ENCODE data around the gene SYNPO2.
"Not testable (repeated sequence)": the region's sequence is repeated elsewhere in the genome, so short reads cannot be mapped to it uniquely, and the experiment has no call there.

SYNPO2 gene

GRCh38 chr4:119057417-119057816, 168.8 kb downstream of the SYNPO2 start:
- no peak for DNase-seq (ENCODE audit: low read depth in 2 of 3, low spot score in 2 of 3)

- no peak for DNase-seq (ENCODE audit: low read depth in 2 of 3, low spot score in 2 of 3)
These were observed 170.6 kb downstream of the SYNPO2 start for GRCh38 chr4:119059221-119059620.

- not testable (repeated sequence) for DNase-seq (ENCODE audit: low read depth in 2 of 3, low spot score in 2 of 3)
These were observed 178.5 kb downstream of the SYNPO2 start for GRCh38 chr4:119067125-119067524.

- not testable (repeated sequence) for DNase-seq (ENCODE audit: low read depth in 2 of 3, low spot score in 2 of 3)
These were observed 179.2 kb downstream of the SYNPO2 start for GRCh38 chr4:119067670-119068360.

GRCh38 chr4:119068529-119068962, 179.9 kb downstream of the SYNPO2 start:
- no peak for DNase-seq (ENCODE audit: low read depth in 2 of 3, low spot score in 2 of 3)

- no peak for DNase-seq (ENCODE audit: low read depth in 2 of 3, low spot score in 2 of 3)
These were observed 181.6 kb downstream of the SYNPO2 start for GRCh38 chr4:119070301-119070700.

- no peak for DNase-seq (ENCODE audit: low read depth in 2 of 3, low spot score in 2 of 3)
These were observed 192.3 kb downstream of the SYNPO2 start for GRCh38 chr4:119080721-119081541.

- DNase-seq (ENCODE audit: low read depth in 2 of 3, low spot score in 2 of 3) = no peak
These were observed 192.8 kb downstream of the SYNPO2 start for GRCh38 chr4:119081542-119081859.

GRCh38 chr4:119081943-119082342, 193.3 kb downstream of the SYNPO2 start:
- no peak for DNase-seq (ENCODE audit: low read depth in 2 of 3, low spot score in 2 of 3)

GRCh38 chr4:119082661-119083060, 194.0 kb downstream of the SYNPO2 start:
- no peak for DNase-seq (ENCODE audit: low read depth in 2 of 3, low spot score in 2 of 3)

- DNase-seq (ENCODE audit: low read depth in 2 of 3, low spot score in 2 of 3) = no peak
These were observed 195.9 kb downstream of the SYNPO2 start for GRCh38 chr4:119084513-119084912.

- no peak for DNase-seq (ENCODE audit: low read depth in 2 of 3, low spot score in 2 of 3)
These were observed 198.5 kb downstream of the SYNPO2 start for GRCh38 chr4:119087121-119087520.

- no peak for DNase-seq (ENCODE audit: low read depth in 2 of 3, low spot score in 2 of 3)
These were observed 199.0 kb downstream of the SYNPO2 start for GRCh38 chr4:119087656-119088055.

GRCh38 chr4:119093042-119093827, 204.6 kb downstream of the SYNPO2 start:
- no peak for DNase-seq (ENCODE audit: low read depth in 2 of 3, low spot score in 2 of 3)

- no peak for DNase-seq (ENCODE audit: low read depth in 2 of 3, low spot score in 2 of 3)
These were observed 208.7 kb downstream of the SYNPO2 start for GRCh38 chr4:119097282-119097900.

- DNase-seq (ENCODE audit: low read depth in 2 of 3, low spot score in 2 of 3) = no peak
These were observed 209.7 kb downstream of the SYNPO2 start for GRCh38 chr4:119098306-119098705.

- no peak for DNase-seq (ENCODE audit: low read depth in 2 of 3, low spot score in 2 of 3)
These were observed 210.7 kb downstream of the SYNPO2 start for GRCh38 chr4:119099227-119099810.

- DNase-seq (ENCODE audit: low read depth in 2 of 3, low spot score in 2 of 3) = no peak
These were observed 212.0 kb downstream of the SYNPO2 start for GRCh38 chr4:119100655-119101054.

- no peak for DNase-seq (ENCODE audit: low read depth in 2 of 3, low spot score in 2 of 3)
These were observed 214.6 kb downstream of the SYNPO2 start for GRCh38 chr4:119103263-119103662.

- no peak for DNase-seq (ENCODE audit: low read depth in 2 of 3, low spot score in 2 of 3)
These were observed 216.1 kb downstream of the SYNPO2 start for GRCh38 chr4:119104644-119105273.

Measured in activated CD8-positive, alpha-beta memory T cell treated with anti-CD3 and anti-CD28 coated beads for 48 hours (primary cell).